Activated CD4-positive, alpha-beta memory T cell treated with anti-CD3 and anti-CD28 coated beads for 36 hours (primary cell): ENCODE data around the gene TWNK. TPM values are rescaled to one million over a fixed set of nuclear protein-coding genes. Genes with fewer than 3 reads are reported as not detected.
"Not testable (repeated sequence)": the region's sequence is repeated elsewhere in the genome, so short reads cannot be mapped to it uniquely, and the experiment has no call there.

Experiments used
- CTCF ChIA-PET: fragments of 350-600 bp; sonication (Branson Sonifier 250); formaldehyde crosslinking; loops from one replicate; lab custom pipeline; 2021; ENCODE audit warnings: antibody characterized with exemption, inconsistent platforms; lab: Charles Lee
- POLR2A ChIA-PET: fragments of 350-600 bp; sonication (Branson Sonifier 250); formaldehyde crosslinking; loops from one replicate; lab custom pipeline; 2021; ENCODE audit warnings: antibody characterized with exemption; lab: Charles Lee
- DNase-seq: peaks from one replicate; pipeline ENCODE4 v3.0.0-alpha.2; 2020
- H3K27ac Mint-ChIP-seq: one replicate; pipeline ENCODE4 v1.8.0; 2021; ENCODE audit warnings: mixed read lengths
- H3K27me3 Mint-ChIP-seq: one replicate; pipeline ENCODE4 v1.8.0; 2021; ENCODE audit warnings: mixed read lengths
- H3K36me3 Mint-ChIP-seq: one replicate; pipeline ENCODE4 v1.8.0; 2021; ENCODE audit warnings: mixed read lengths
- H3K4me1 Mint-ChIP-seq: one replicate; pipeline ENCODE4 v1.8.0; 2021; ENCODE audit warnings: low read depth, mixed read lengths
- H3K4me3 Mint-ChIP-seq: one replicate; pipeline ENCODE4 v1.8.0; 2021; ENCODE audit warnings: mild to moderate bottlenecking, mixed read lengths
- H3K9me3 Mint-ChIP-seq: one replicate; pipeline ENCODE4 v1.8.0; 2021; ENCODE audit warnings: mixed read lengths
- intact Hi-C: fragments of 100-400 bp; cut with micrococcal nuclease; formaldehyde crosslinking; loops from one replicate; pipeline ENCODE4 v1.15.1; 2023
- total RNA-seq, 2 experiments: library from RNA; stranded (reverse); gene quantifications; one replicate each; pipeline ENCODE4 v1.2.3, GENCODE V29; 2021

The TWNK gene
- total RNA-seq, 2 experiments from 2014 or later, result 12.8 to 14.0 TPM

GRCh38 chr10:100967332-100967731 lies 20.0 kb upstream of the TWNK start:
- ChIA-PET POLR2A (no interaction called here), CTCF (interaction anchor here (1.0 to 6.5 kb wide), 6 partner anchors 9 to 85 kb away, joined by 3 to 35 read pairs (median 4); partner anchors contain the start of genes PDZD7 and SFXN3)
- H3K36me3 Mint-ChIP-seq, result peaks cover 9% of the 10 kb centered on the region
- intact Hi-C loops, result loop anchor here (5.0 kb wide), 1 partner anchor 45 kb away; no protein-coding TSS in a partner anchor
- no peak for DNase-seq
- no peaks in the 10 kb centered on the region for H3K9me3 Mint-ChIP-seq
- no peak overlapping the region for H3K27ac Mint-ChIP-seq
- H3K4me3 Mint-ChIP-seq, result no peak overlapping the region
- H3K27me3 Mint-ChIP-seq, result no peaks in the 10 kb centered on the region
- peaks cover 8% of the 10 kb centered on the region for H3K4me1 Mint-ChIP-seq

DNA sequence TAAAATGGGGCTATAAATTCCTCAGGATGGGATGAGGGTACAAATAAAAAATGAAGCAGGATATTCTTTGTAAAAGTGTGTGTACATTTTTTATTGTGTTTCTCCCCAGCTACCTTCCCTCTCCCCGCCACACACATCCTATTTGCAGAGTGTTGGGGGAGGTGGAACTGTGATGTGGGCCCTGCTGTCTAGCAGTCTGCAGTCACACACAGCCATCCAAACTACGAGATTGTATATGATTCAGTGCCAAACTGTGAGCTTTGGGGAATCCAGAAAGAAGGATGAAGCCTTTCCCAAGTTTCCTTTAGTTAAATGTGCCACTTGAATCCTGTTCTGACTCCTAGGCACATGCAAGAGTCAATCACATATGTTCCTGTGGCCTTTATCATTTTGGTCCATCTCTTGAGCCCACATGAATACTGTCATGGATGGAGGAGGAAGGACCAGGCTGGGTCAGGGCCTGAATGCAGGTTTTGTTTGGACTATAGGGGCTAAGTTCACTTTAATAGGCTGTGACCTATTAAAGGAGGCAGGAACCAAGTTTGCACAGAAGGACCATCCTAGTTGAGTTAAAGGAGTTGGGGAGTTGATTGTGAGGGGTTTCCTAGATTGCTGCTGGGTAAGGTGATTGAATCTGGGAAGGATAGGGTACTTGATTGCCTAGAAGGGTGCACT lies 19.1 kb upstream of the TWNK start:
- Mint-ChIP-seq H3K4me3 (no peak overlapping the region), H3K9me3 (no peaks in the 10 kb centered on the region), H3K27ac (no peak overlapping the region), H3K36me3 (peaks cover under 1% of the 10 kb centered on the region), H3K27me3 (no peaks in the 10 kb centered on the region), H3K4me1 (peaks cover 8% of the 10 kb centered on the region)
- CTCF ChIA-PET, result interaction anchor here (0.6 to 6.5 kb wide), 6 partner anchors 10 to 63 kb away, joined by 3 to 35 read pairs (median 4); partner anchors contain the start of genes PDZD7 and SFXN3
- intact Hi-C loops, result loop anchor here (5.0 kb wide), 1 partner anchor 44 kb away; no protein-coding TSS in a partner anchor
- POLR2A ChIA-PET, result no interaction called here
- no peak for DNase-seq

GRCh38 chr10:100968863-100969186 lies 18.5 kb upstream of the TWNK start:
- CTCF ChIA-PET, result interaction anchor here (1.0 to 6.5 kb wide), 4 partner anchors 10 to 62 kb away, joined by 3 to 35 read pairs (median 4); partner anchors contain the start of genes PDZD7 and SFXN3
- H3K9me3 Mint-ChIP-seq, result no peaks in the 10 kb centered on the region
- POLR2A ChIA-PET, result no interaction called here
- H3K4me3 Mint-ChIP-seq, result peak overlapping the region; percentile 36
- H3K27me3 Mint-ChIP-seq, result no peaks in the 10 kb centered on the region
- H3K27ac Mint-ChIP-seq, result no peak overlapping the region
- H3K36me3 Mint-ChIP-seq, result no peaks in the 10 kb centered on the region
- H3K4me1 Mint-ChIP-seq, result peaks cover 8% of the 10 kb centered on the region
- intact Hi-C loops, result loop anchor here (5.0 kb wide), 1 partner anchor 43 kb away; no protein-coding TSS in a partner anchor
- no peak for DNase-seq

DNA sequence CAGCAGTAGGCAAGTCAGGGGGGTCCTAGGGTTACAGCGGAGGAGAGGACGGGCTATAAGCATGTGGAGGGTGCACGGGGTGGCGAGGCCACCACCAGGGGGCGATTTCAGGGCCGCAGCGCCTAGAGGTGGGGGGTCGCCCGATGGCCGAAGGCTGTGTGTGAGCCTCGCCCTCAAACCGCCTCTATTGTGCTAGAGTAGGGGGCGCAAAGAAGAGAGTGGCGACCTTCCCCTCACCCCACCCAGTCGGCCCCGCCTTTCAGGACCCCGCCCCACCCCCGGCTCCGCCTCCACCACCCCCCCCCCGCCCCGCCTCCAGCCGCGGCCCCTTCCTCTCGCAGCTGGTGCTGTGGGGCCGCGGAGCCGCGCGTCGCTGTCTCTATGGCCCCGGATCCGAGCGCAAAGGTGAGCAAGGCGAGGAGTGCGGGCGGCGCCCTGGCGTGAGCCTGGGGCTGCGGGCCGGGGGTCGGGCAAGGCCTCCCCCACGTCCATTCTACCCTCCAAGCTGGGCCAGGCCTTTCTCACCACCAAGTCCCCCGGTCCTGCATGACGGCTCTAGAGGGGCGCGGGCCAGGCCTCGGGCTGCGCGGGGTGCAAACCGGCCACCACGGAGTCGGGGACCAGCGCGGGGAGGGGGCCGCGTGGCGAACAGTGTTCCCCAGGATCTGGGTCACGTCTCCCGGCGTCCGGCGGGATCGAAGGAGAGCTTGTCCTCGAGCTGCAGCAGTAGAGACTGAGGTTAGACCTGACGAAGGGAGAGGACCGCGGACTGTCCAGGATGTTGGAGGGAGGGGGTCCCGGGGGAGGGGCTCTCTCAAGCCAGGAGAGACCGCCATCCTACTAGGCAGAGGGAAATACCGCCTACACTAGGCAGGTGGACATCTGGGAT lies 17.9 kb upstream of the TWNK start, which contains the start of gene SEMA4G:
Gene SEMA4G (plus strand): TSS at position 318 of the 889 bp plus-strand sequence. CDS start 3,409 bp downstream, outside the sequence.
- H3K4me3 Mint-ChIP-seq, result peak within 1 kb of the TSS; percentile 36
- intact Hi-C loops, result loop anchor here (5.0 kb wide), 1 partner anchor 43 kb away; no protein-coding TSS in a partner anchor
- H3K27ac Mint-ChIP-seq, result no peak within 1 kb of the TSS
- peak; percentile 43 for DNase-seq
- H3K9me3 Mint-ChIP-seq, result no peaks in the 10 kb centered on the region
- CTCF ChIA-PET, result interaction anchor here (1.0 to 6.5 kb wide), 3 partner anchors 11 to 46 kb away, joined by 3 to 35 read pairs (median 4); no protein-coding TSS in a partner anchor
- peaks cover 8% of the 10 kb centered on the region for H3K4me1 Mint-ChIP-seq
- H3K36me3 Mint-ChIP-seq, result no peaks in the 10 kb centered on the region
- H3K27me3 Mint-ChIP-seq, result no peaks in the 10 kb centered on the region
- POLR2A ChIA-PET, result no interaction called here

DNA sequence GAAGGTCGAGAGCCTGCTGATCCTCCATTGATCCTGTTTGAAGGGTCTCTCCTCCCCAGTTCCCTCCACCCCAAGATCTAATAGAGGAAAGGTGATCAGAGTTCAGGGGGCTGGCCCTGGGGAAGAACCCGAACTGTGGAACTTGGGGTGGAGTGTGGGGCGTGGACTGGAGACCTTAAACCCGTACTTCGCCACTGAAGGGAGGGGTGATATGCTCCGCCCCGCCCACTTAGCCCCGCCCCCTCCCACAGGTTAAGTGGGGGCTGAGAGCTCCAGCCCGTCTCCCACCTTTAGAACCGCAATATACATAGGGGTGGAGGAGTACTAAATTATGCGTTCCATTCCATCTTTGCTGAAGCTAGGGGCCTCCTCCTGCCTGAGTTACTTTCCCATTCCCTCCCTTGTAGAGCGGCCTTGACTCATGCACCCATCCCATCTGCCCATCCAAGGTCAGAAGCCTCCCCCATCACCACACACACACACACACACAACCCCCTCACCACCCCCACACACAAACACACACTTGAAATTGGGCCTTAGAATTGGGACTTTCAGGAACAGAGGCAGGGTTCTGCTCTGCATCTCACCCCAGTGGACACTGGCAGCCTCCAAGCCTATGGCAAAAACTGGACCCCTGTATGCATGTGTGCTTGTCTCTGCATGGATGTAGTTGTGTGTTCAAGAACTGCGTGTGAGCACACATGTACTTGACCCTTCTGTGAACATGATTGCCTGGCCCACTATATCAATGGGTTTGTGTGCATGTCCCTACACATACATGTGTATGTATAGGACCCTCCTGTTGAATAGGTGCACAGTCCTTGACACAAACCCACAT lies 17.0 kb upstream of the TWNK start:
- Mint-ChIP-seq H3K27me3 (no peaks in the 10 kb centered on the region), H3K4me3 (no peak overlapping the region), H3K27ac (no peak overlapping the region), H3K4me1 (peaks cover 8% of the 10 kb centered on the region), H3K9me3 (no peaks in the 10 kb centered on the region), H3K36me3 (no peaks in the 10 kb centered on the region)
- DNase-seq, result peak; percentile 29
- intact Hi-C loops, result no loop called here
- CTCF ChIA-PET, result interaction anchor here (6.5 kb wide), 1 partner anchor 45 kb away, joined by 35 read pairs; no protein-coding TSS in a partner anchor
- POLR2A ChIA-PET, result no interaction called here

- POLR2A ChIA-PET, result no interaction called here
- H3K27me3 Mint-ChIP-seq, result no peaks in the 10 kb centered on the region
- H3K36me3 Mint-ChIP-seq, result no peaks in the 10 kb centered on the region
- peaks cover 8% of the 10 kb centered on the region for H3K4me1 Mint-ChIP-seq
- CTCF ChIA-PET, result no interaction called here
- H3K27ac Mint-ChIP-seq, result no peak overlapping the region
- no peak overlapping the region for H3K4me3 Mint-ChIP-seq
- no peak for DNase-seq
- intact Hi-C loops, result no loop called here
- no peaks in the 10 kb centered on the region for H3K9me3 Mint-ChIP-seq
Measured at GRCh38 chr10:100970914-100971811, 16.2 kb upstream of the TWNK start.

DNA sequence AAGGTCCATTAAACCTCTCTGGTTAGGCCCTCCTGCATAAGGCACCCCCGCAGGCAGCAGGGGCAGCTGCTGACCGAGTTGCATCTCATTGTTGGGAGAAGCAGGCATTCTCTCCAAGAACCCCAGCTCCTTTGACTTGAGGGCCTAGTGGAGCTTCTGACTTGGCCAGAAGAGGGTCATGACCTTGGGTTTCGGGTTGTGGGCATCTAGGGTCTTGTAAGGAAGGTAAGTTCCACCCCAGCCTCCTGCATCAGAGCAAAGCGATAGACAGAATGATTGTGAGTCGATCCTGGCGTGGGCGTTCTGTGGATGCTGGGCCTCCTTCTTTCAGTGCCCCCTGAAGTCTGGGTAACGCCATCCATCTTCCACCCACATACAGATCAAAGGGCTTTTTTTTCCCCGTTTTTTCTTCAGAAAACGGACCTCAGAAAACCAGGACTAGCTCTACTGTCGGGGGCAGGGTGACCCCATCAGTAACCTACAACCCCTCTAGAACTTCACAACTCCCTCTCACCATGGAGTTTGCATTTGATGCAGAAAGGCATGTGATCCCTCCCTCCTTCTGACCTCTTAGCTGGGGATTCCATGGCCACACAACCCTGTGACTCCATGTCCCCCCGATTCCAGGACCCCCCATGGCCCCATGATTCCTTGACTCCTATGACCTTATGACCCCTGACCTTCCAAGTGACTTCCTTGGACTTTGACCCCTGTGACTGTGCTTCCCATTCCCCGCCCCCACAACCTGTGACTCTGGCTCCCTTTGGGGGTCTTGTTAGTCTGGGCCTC lies 15.0 kb upstream of the TWNK start:
- Mint-ChIP-seq H3K27me3 (no peaks in the 10 kb centered on the region), H3K4me3 (no peak overlapping the region), H3K9me3 (no peaks in the 10 kb centered on the region), H3K36me3 (no peaks in the 10 kb centered on the region), H3K4me1 (peaks cover 8% of the 10 kb centered on the region), H3K27ac (no peak overlapping the region)
- no peak for DNase-seq
- intact Hi-C loops, result no loop called here
- POLR2A ChIA-PET, result no interaction called here
- CTCF ChIA-PET, result no interaction called here

- intact Hi-C loops, result no loop called here
- Mint-ChIP-seq H3K9me3 (no peaks in the 10 kb centered on the region), H3K27me3 (no peaks in the 10 kb centered on the region), H3K4me1 (peaks cover 8% of the 10 kb centered on the region), H3K27ac (no peak overlapping the region), H3K4me3 (no peak overlapping the region), H3K36me3 (no peaks in the 10 kb centered on the region)
- ChIA-PET POLR2A (interaction anchor here (0.6 kb wide), 1 partner anchor 603 kb away, joined by 4 read pairs; no protein-coding TSS in a partner anchor), CTCF (interaction anchor here (1.7 kb wide), 1 partner anchor 41 kb away, joined by 3 read pairs; no protein-coding TSS in a partner anchor)
- DNase-seq, result no peak
Measured at GRCh38 chr10:100972904-100973535, 14.3 kb upstream of the TWNK start.

DNA sequence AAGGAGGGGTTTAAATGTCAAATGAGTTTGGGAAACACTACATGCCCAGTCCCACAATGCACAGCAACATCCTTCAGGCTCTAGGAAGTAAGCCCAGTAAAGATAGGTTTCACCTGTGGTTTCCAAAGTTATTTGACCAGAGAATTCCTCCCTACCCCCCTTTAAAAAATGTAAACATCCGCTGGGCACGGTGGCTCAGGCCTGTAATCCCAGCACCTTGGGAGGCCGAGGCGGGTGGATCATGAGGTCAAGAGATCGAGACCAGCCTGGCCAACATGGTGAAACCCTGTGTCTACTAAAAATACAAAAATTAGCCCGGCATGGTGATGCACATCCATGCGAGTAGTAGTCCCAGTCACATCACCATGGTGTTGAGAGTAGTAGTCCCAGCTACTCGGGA lies 11.9 kb upstream of the TWNK start:
- intact Hi-C loops, result loop anchor here (5.0 kb wide), 1 partner anchor 52 kb away; no protein-coding TSS in a partner anchor

GRCh38 chr10:100976906-100977305 lies 10.4 kb upstream of the TWNK start:
- no peaks in the 10 kb centered on the region for H3K9me3 Mint-ChIP-seq
- peaks cover 2% of the 10 kb centered on the region for H3K36me3 Mint-ChIP-seq
- no peak overlapping the region for H3K27ac Mint-ChIP-seq
- no peaks in the 10 kb centered on the region for H3K4me1 Mint-ChIP-seq
- ChIA-PET POLR2A (no interaction called here), CTCF (no interaction called here)
- H3K4me3 Mint-ChIP-seq, result no peak overlapping the region
- intact Hi-C loops, result loop anchor here (5.0 kb wide), 1 partner anchor 50 kb away; no protein-coding TSS in a partner anchor
- no peaks in the 10 kb centered on the region for H3K27me3 Mint-ChIP-seq
- DNase-seq, result no peak

More for the DNA sequence above, 11.9 kb upstream of the TWNK start:
- CTCF ChIA-PET, H3K27ac Mint-ChIP-seq, POLR2A ChIA-PET, H3K4me3 Mint-ChIP-seq, H3K4me1 Mint-ChIP-seq, H3K9me3 Mint-ChIP-seq, H3K36me3 Mint-ChIP-seq, DNase-seq, H3K27me3 Mint-ChIP-seq: not testable (repeated sequence)
